Transverse colon (tissue), 4 donors: Measurements from ENCODE around the gene CDHR4. TPM values are rescaled to one million over a fixed set of nuclear protein-coding genes. Genes with fewer than 3 reads are reported as not detected.

Source experiments
- DNase-seq: peaks from one replicate; pipeline ENCODE4 v3.0.0-alpha.2; 2019
- H3K27ac ChIP-seq, 4 donors: fragments of 200-600 bp; sonication (generic); 2 replicates each; pipeline ENCODE4 v1.5.1; 2016 to 2018; ENCODE audit warnings: inconsistent platforms in 4 of 4
- H3K27me3 ChIP-seq: fragments of 200-600 bp; sonication (generic); 2 replicates; pipeline ENCODE4 v1.5.1; 2017; ENCODE audit warnings: inconsistent platforms
- H3K36me3 ChIP-seq, 4 donors: fragments of 200-600 bp; sonication (generic); 2 replicates each; pipeline ENCODE4 v1.5.1; 2017 to 2019; ENCODE audit warnings: inconsistent platforms in 4 of 4
- H3K4me1 ChIP-seq, 4 donors: fragments of 200-600 bp; sonication (generic); 2 replicates each; pipeline ENCODE4 v1.5.1; 2017 to 2020; ENCODE audit warnings: inconsistent platforms in 4 of 4
- H3K4me3 ChIP-seq, 4 donors: fragments of 200-600 bp; sonication (generic); 1 replicate in 1 of 4; 2 replicates in 3 of 4; pipeline versions ENCODE4 v1.5.1 to v1.6.1; 2017 to 2019; ENCODE audit warnings: inconsistent platforms in 4 of 4
- H3K9me3 ChIP-seq, 2 donors: fragments of 200-600 bp; sonication (generic); 2 replicates each; pipeline ENCODE4 v1.5.1; 2017 to 2019; ENCODE audit warnings: inconsistent platforms in 2 of 2
- CTCF ChIP-seq, 5 experiments: fragments of 200-600 bp in 3 of 5; fragments of 450-650 bp in 2 of 5; sonication (generic) in 3 of 5; IDR thresholded peaks; 1 replicate in 2 of 5; 2 replicates in 3 of 5; pipeline ENCODE4 v1.5.1; 2016 to 2017; ENCODE audit warnings: antibody characterized with exemption in 5 of 5, inconsistent platforms in 3 of 5, mild to moderate bottlenecking in 2 of 5, moderate library complexity in 1 of 5
- EP300 ChIP-seq: sonication (generic); formaldehyde crosslinking; IDR thresholded peaks from one replicate; pipeline ENCODE4 v1.6.1; 2017; ENCODE audit warnings: antibody characterized with exemption, low read depth
- POLR2A ChIP-seq: fragments of 450-650 bp; IDR thresholded peaks from one replicate; pipeline ENCODE4 v1.6.1; 2016; ENCODE audit warnings: antibody characterized with exemption, mild to moderate bottlenecking, moderate library complexity
- POLR2AphosphoS5 ChIP-seq, 3 donors: sonication (generic); formaldehyde crosslinking; IDR thresholded peaks; one replicate each; pipeline ENCODE4 v1.6.1; 2016; ENCODE audit warnings: antibody characterized with exemption in 3 of 3
- WGBS, 2 donors: methylation state at CpG; one replicate each; pipeline ENCODE4 v1.1.5; 2018; ENCODE audit warnings: low coverage in 1 of 2; 5-methylcytosine and 5-hydroxymethylcytosine counted together
- in situ Hi-C, 4 donors: fragments of 200-750 bp; cut with MboI; loops; one replicate each; pipeline versions ENCODE4 v1.15.0 to v1.15.1; 2017; ENCODE audit warnings: low sequenced_read_pairs in 3 of 4, low pct_ligation_motif_present in 1 of 4, low pct_unique_long_range_greater_than_20kb in 1 of 4
- intact Hi-C: fragments of 100-400 bp; cut with DNase I; formaldehyde crosslinking; loops from one replicate; pipeline ENCODE4 v1.15.1; 2023; ENCODE audit warnings: low total_unique reads
- total RNA-seq, 4 donors: library from RNA; depleted of rRNA; stranded (reverse); fragments of >200 nt; gene quantifications; one replicate each; pipeline ENCODE4 v1.1.0, GENCODE V29; 2016

CDHR4 gene
- total RNA-seq, 4 donors from 2014 or later: not detected

GRCh38 chr3:49761661-49762060 lies 38.0 kb downstream of the CDHR4 start:
- DNase-seq: no peak
- TF ChIP-seq EP300: no peak
- TF ChIP-seq POLR2AphosphoS5 (IDR thresholded peaks at IDR 0.05): no peak
- no peak for TF ChIP-seq CTCF (IDR thresholded peaks at IDR 0.05)
- no peak for TF ChIP-seq POLR2A
- Histone ChIP-seq H3K4me3 (no peak overlapping the region), H3K27me3 (no peaks in the 10 kb centered on the region), H3K9me3 (no peaks in the 10 kb centered on the region), H3K27ac (no peak overlapping the region), H3K4me1 (no peaks in the 10 kb centered on the region), H3K36me3 (no peaks in the 10 kb centered on the region)
- intact Hi-C loops: no loop called here
- 82% methylated on average over 3 of the region's 3 CpGs; no CpG with 5 or more reads in 1 of the 2 donors for WGBS, 2 donors
- in situ Hi-C loops: no loop called here

GRCh38 chr3:49759226-49759625 lies 40.4 kb downstream of the CDHR4 start:
- in situ Hi-C loops: no loop called here
- Histone ChIP-seq H3K27me3 (no peaks in the 10 kb centered on the region), H3K36me3 (no peaks in the 10 kb centered on the region), H3K4me1 (peaks cover 0 to 3% (median 0%) of the 10 kb centered on the region in 4 donors), H3K9me3 (no peaks in the 10 kb centered on the region), H3K27ac (no peak overlapping the region), H3K4me3 (no peak overlapping the region)
- 54 to 86% methylated on average over 1 of the region's 1 CpG for WGBS, 2 donors
- no peak for DNase-seq
- no peak for TF ChIP-seq EP300
- TF ChIP-seq POLR2A: no peak
- no peak for TF ChIP-seq POLR2AphosphoS5 (IDR thresholded peaks at IDR 0.05)
- TF ChIP-seq CTCF (IDR thresholded peaks at IDR 0.05): no peak
- intact Hi-C loops: no loop called here

GRCh38 chr3:49757197-49757596 lies 42.5 kb downstream of the CDHR4 start:
- Histone ChIP-seq H3K4me3 (no peak overlapping the region), H3K9me3 (no peaks in the 10 kb centered on the region), H3K4me1 (peaks cover 0 to 14% (median 4%) of the 10 kb centered on the region in 4 donors), H3K27ac (no peak overlapping the region), H3K27me3 (no peaks in the 10 kb centered on the region), H3K36me3 (no peaks in the 10 kb centered on the region)
- TF ChIP-seq POLR2A: no peak
- no peak for TF ChIP-seq POLR2AphosphoS5 (IDR thresholded peaks at IDR 0.05)
- no peak for TF ChIP-seq EP300
- no peak for TF ChIP-seq CTCF (IDR thresholded peaks at IDR 0.05)
- WGBS, 2 donors: 71 to 74% methylated on average over 2 of the region's 2 CpGs
- intact Hi-C loops: no loop called here
- in situ Hi-C loops: no loop called here
- DNase-seq: no peak

GRCh38 chr3:49756036-49756435 lies 43.6 kb downstream of the CDHR4 start:
- no peaks in the 10 kb centered on the region for H3K36me3 ChIP-seq
- peaks cover 0 to 14% (median 4%) of the 10 kb centered on the region in 4 donors for H3K4me1 ChIP-seq
- 74 to 83% methylated on average over 1 of the region's 1 CpG for WGBS, 2 donors
- no peak overlapping the region for H3K27ac ChIP-seq
- in situ Hi-C loops: no loop called here
- no peaks in the 10 kb centered on the region for H3K27me3 ChIP-seq
- TF ChIP-seq POLR2A: no peak
- no peak for TF ChIP-seq CTCF (IDR thresholded peaks at IDR 0.05)
- no peak for TF ChIP-seq EP300
- no peak for TF ChIP-seq POLR2AphosphoS5 (IDR thresholded peaks at IDR 0.05)
- H3K4me3 ChIP-seq: no peak overlapping the region
- H3K9me3 ChIP-seq: no peaks in the 10 kb centered on the region
- DNase-seq: no peak
- intact Hi-C loops: no loop called here
